Measurements from ENCODE around the gene TMEM245.

GRCh38 chr9:109016132-109016531 lies 103.6 kb downstream of the TMEM245 start:
- TF ChIP-seq CTCF (IDR thresholded peaks at IDR 0.05 in 2 of 3, conservative IDR thresholded peaks at IDR 0.05 in 1 of 3; ENCODE audit: borderline replicate concordance in 1 of 3, insufficient read depth in 1 of 3, low read depth in 2 of 3, low read length in 2 of 3) = no peak
- TF ChIP-seq EZH2 (IDR thresholded peaks at IDR 0.05) = no peak
- TF ChIP-seq EZH2phosphoT487 (IDR thresholded peaks at IDR 0.05; ENCODE audit: borderline replicate concordance) = no peak
- TF ChIP-seq POLR2A (IDR thresholded peaks at IDR 0.05; ENCODE audit: borderline replicate concordance, extremely low read depth, insufficient read depth, insufficient read length) = no peak
- TF ChIP-seq CBX3 (IDR thresholded peaks at IDR 0.05; ENCODE audit: low read depth) = no peak
